Measurements from ENCODE around the gene C1orf198.
"Not testable (repeated sequence)": the region's sequence is repeated elsewhere in the genome, so short reads cannot be mapped to it uniquely, and the experiment has no call there.

C1orf198 gene

GRCh38 chr1:230858918-230859729, 9.2 kb downstream of the C1orf198 start:
- no peak for DNase-seq

- DNase-seq: no peak
These were observed 10.0 kb downstream of the C1orf198 start for GRCh38 chr1:230858236-230858820.

- no peak for DNase-seq
These were observed 10.5 kb downstream of the C1orf198 start for GRCh38 chr1:230857822-230858221.

GRCh38 chr1:230857077-230857476, 11.2 kb downstream of the C1orf198 start:
- DNase-seq: no peak

- no peak for DNase-seq
These were observed 12.4 kb downstream of the C1orf198 start for GRCh38 chr1:230855886-230856285.

- no peak for DNase-seq
These were observed 13.9 kb downstream of the C1orf198 start for GRCh38 chr1:230854423-230854822.

- DNase-seq: no peak
These were observed 14.6 kb downstream of the C1orf198 start for GRCh38 chr1:230853731-230854130.

- no peak for DNase-seq
These were observed 15.4 kb downstream of the C1orf198 start for GRCh38 chr1:230852959-230853358.

GRCh38 chr1:230851291-230851691, 17.0 kb downstream of the C1orf198 start:
- no peak for DNase-seq

- DNase-seq: no peak
These were observed 17.8 kb downstream of the C1orf198 start for GRCh38 chr1:230850547-230850946.

GRCh38 chr1:230849451-230850224, 18.7 kb downstream of the C1orf198 start:
- DNase-seq: no peak

GRCh38 chr1:230848235-230848634, 20.1 kb downstream of the C1orf198 start:
- DNase-seq: no peak

- not testable (repeated sequence) for DNase-seq
These were observed 23.1 kb downstream of the C1orf198 start for GRCh38 chr1:230845184-230845583.

- DNase-seq: no peak
These were observed 23.8 kb downstream of the C1orf198 start for GRCh38 chr1:230844561-230844960.

- no peak for DNase-seq
These were observed 24.6 kb downstream of the C1orf198 start for GRCh38 chr1:230843503-230844309.

GRCh38 chr1:230842801-230843200, 25.5 kb downstream of the C1orf198 start:
- DNase-seq: no peak

GRCh38 chr1:230839173-230839572, 29.1 kb downstream of the C1orf198 start:
- no peak for DNase-seq

GRCh38 chr1:230836793-230837192, 31.5 kb downstream of the C1orf198 start:
- no peak for DNase-seq

- DNase-seq: no peak
These were observed 32.0 kb downstream of the C1orf198 start for GRCh38 chr1:230836347-230836746.

- DNase-seq: no peak
These were observed 34.0 kb downstream of the C1orf198 start for GRCh38 chr1:230834292-230834691.

GRCh38 chr1:230833511-230833910, 34.8 kb downstream of the C1orf198 start:
- no peak for DNase-seq

GRCh38 chr1:230832476-230832875, 35.8 kb downstream of the C1orf198 start:
- no peak for DNase-seq

- DNase-seq: no peak
These were observed 36.5 kb downstream of the C1orf198 start for GRCh38 chr1:230831771-230832170.

All from NCI-H1092 treated with DMSO at 0.1 percent for 48 hours (cell line).